SU-DHL-6 (cell line): Measurements from ENCODE around the gene WDR33.
"Not testable (repeated sequence)": the region's sequence is repeated elsewhere in the genome, so short reads cannot be mapped to it uniquely, and the experiment has no call there.

Source experiments
- H2AFZ ChIP-seq: fragments of 200-600 bp; sonication (generic); 2 replicates; pipeline ENCODE4 v1.6.1; 2014; ENCODE audit warnings: low read depth, mild to moderate bottlenecking, moderate library complexity, mixed read lengths, antibody characterized with exemption, low read length; ENCODE audit not compliant: severe bottlenecking
- H3F3A ChIP-seq: fragments of 200-600 bp; shearing (Covaris generic); 2 replicates; pipeline ENCODE4 v1.6.0; 2016; ENCODE audit warnings: antibody characterized with exemption, mild to moderate bottlenecking; ENCODE audit not compliant: insufficient read depth
- H3K27ac ChIP-seq: fragments of 200-600 bp; sonication (generic); 2 replicates; pipeline ENCODE4 v1.5.1; 2016; ENCODE audit warnings: low read depth, mild to moderate bottlenecking, low read length, moderate library complexity, mixed read lengths
- H3K27me3 ChIP-seq: fragments of 200-600 bp; sonication (generic), shearing (Covaris generic); 2 replicates; pipeline ENCODE4 v1.6.0; 2014; ENCODE audit warnings: mild to moderate bottlenecking, low read length
- H3K36me3 ChIP-seq: fragments of 200-600 bp; sonication (generic); 2 replicates; pipeline ENCODE4 v1.6.1; 2014; ENCODE audit warnings: mild to moderate bottlenecking, low read length, mixed read lengths
- H3K4me2 ChIP-seq: fragments of 300-600, 200-600 bp; shearing (Covaris generic), sonication (generic); 2 replicates; pipeline ENCODE4 v1.6.0; 2014; ENCODE audit warnings: low read length, low read depth, mild to moderate bottlenecking; ENCODE audit not compliant: poor library complexity, severe bottlenecking
- H3K4me3 ChIP-seq: fragments of 200-600 bp; sonication (generic); 2 replicates; pipeline ENCODE4 v1.5.1; 2014; ENCODE audit warnings: antibody characterized with exemption, low read length, mild to moderate bottlenecking, mixed read lengths; ENCODE audit not compliant: insufficient read depth, poor library complexity, severe bottlenecking
- H3K79me2 ChIP-seq: fragments of 200-600 bp; sonication (generic); 2 replicates; pipeline ENCODE4 v1.6.1; 2014; ENCODE audit warnings: mild to moderate bottlenecking, low read length, moderate library complexity; ENCODE audit not compliant: insufficient read depth
- H3K9ac ChIP-seq: fragments of 200-600 bp; sonication (generic); 2 replicates; pipeline ENCODE4 v1.7.0; 2014; ENCODE audit warnings: mild to moderate bottlenecking, low read length
- H3K9me2 ChIP-seq: fragments of 200-600 bp; sonication (generic); replicated peaks from 2 replicates; pipeline ENCODE4 v1.6.1; 2014; ENCODE audit warnings: low read length; ENCODE audit not compliant: insufficient read depth
- H3K9me3 ChIP-seq: fragments of 200-600 bp; sonication (generic); 2 replicates; pipeline ENCODE4 v1.6.1; 2014; ENCODE audit warnings: low read length, mixed read lengths; ENCODE audit not compliant: insufficient read depth
- H4K20me1 ChIP-seq: fragments of 200-600 bp; sonication (generic); 2 replicates; pipeline ENCODE4 v1.6.1; 2014; ENCODE audit warnings: low read depth, mild to moderate bottlenecking, antibody characterized with exemption, low read length, moderate library complexity, mixed read lengths
- CTCF ChIP-seq: fragments of 200-600 bp; sonication (generic); IDR thresholded peaks from one replicate; pipeline ENCODE4 v1.5.1; 2017; ENCODE audit warnings: antibody characterized with exemption, mild to moderate bottlenecking, low read length, moderate library complexity; ENCODE audit not compliant: insufficient read depth, poor library complexity, severe bottlenecking
- EZH2phosphoT487 ChIP-seq: fragments of 200-600 bp; sonication (generic), shearing (Covaris generic); conservative IDR thresholded peaks from 2 replicates; pipeline ENCODE4 v1.6.1; 2018; ENCODE audit warnings: mild to moderate bottlenecking, antibody characterized with exemption, low read length, moderate library complexity, mixed read lengths

The WDR33 gene

GRCh38 chr2:127818794-127819425, 7.9 kb upstream of the WDR33 start:
- Histone ChIP-seq H3K27me3 (no peaks in the 10 kb centered on the region), H3K9me2 (no peaks in the 10 kb centered on the region), H3K9ac (no peak overlapping the region), H3K27ac (no peak overlapping the region), H4K20me1 (no peaks in the 10 kb centered on the region), H3K4me2 (no peak overlapping the region), H3K36me3 (no peaks in the 10 kb centered on the region), H3F3A (peaks cover 2% of the 10 kb centered on the region; the same call in 1 of the 2 replicates), H3K4me3 (no peak overlapping the region), H3K9me3 (peaks cover 19% of the 10 kb centered on the region; the same call in 1 of the 2 replicates), H3K79me2 (no peaks in the 10 kb centered on the region), H2AFZ (no peak overlapping the region)
- no peak for TF ChIP-seq CTCF
- no peak for TF ChIP-seq EZH2phosphoT487

GRCh38 chr2:127818241-127818640, 7.3 kb upstream of the WDR33 start:
- H3K36me3 ChIP-seq = no peaks in the 10 kb centered on the region
- H3K9me2 ChIP-seq = no peaks in the 10 kb centered on the region
- peaks cover 19% of the 10 kb centered on the region; the same call in 1 of the 2 replicates for H3K9me3 ChIP-seq
- no peak overlapping the region for H2AFZ ChIP-seq
- H3K4me2 ChIP-seq = no peak overlapping the region
- no peaks in the 10 kb centered on the region for H3K27me3 ChIP-seq
- no peak for TF ChIP-seq EZH2phosphoT487
- H3K9ac ChIP-seq = no peak overlapping the region
- no peak overlapping the region for H3K27ac ChIP-seq
- peaks cover 2% of the 10 kb centered on the region; the same call in 1 of the 2 replicates for H3F3A ChIP-seq
- no peaks in the 10 kb centered on the region for H4K20me1 ChIP-seq
- H3K4me3 ChIP-seq = no peak overlapping the region
- no peaks in the 10 kb centered on the region for H3K79me2 ChIP-seq

DNA sequence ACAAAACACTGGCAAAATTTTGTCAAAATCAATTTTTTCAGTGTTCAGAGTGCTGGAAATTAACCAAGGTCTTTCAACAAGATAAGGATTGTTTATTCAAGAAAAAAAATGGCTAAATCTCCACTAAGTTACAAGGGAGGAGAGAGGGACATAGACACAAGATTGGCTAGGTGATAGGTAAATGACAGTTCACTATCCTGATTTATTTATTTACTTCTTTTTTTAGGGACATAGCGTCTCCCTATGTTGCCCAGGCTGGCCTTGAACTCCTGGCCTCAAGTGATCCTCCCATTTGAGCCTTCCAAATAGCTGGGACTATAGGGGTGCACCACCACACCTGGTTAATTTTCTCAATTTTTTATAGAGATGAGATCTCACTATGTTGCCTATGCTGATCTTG, 3.7 kb upstream of the WDR33 start:
- H3K4me3 ChIP-seq = no peak overlapping the region
- no peaks in the 10 kb centered on the region for H3K36me3 ChIP-seq
- no peak overlapping the region for H3K4me2 ChIP-seq
- 0 out of 2 replicates have a peak, but pooled peaks cover 1% of the 10 kb centered on the region for H4K20me1 ChIP-seq
- no peaks in the 10 kb centered on the region for H3K9me2 ChIP-seq
- peaks cover 8% of the 10 kb centered on the region; the same call in 1 of the 2 replicates for H3F3A ChIP-seq
- no peak overlapping the region for H3K9ac ChIP-seq
- H3K27ac ChIP-seq = no peak overlapping the region
- H2AFZ ChIP-seq = no peak overlapping the region
- TF ChIP-seq EZH2phosphoT487 = no peak
- no peak for TF ChIP-seq CTCF
- peaks cover 11% of the 10 kb centered on the region for H3K79me2 ChIP-seq
- H3K27me3 ChIP-seq = no peaks in the 10 kb centered on the region
- H3K9me3 ChIP-seq = no peaks in the 10 kb centered on the region

DNA sequence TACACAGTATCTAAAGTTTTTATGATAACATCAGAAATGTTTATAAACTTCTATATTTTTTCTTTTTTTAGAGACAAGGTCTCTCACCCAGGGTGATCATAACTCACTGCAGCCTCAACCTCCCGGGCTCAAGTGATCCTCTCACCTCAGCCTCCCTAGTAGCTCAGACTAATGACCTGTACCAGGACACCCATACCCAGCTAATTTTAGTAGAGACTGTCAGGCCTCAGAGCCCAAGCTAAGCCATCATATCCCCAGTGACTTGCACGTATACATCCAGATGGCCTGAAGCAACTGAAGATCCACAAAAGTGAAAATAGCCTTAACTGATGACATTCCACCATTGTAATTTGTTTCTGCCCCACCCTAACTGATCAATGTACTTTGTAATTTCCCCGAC, 1.5 kb upstream of the WDR33 start:
- peaks cover 33% of the 10 kb centered on the region for H3K79me2 ChIP-seq
- not testable (repeated sequence) for H3K4me2 ChIP-seq, H3K9ac ChIP-seq, H3K27me3 ChIP-seq, H3K36me3 ChIP-seq, H3K27ac ChIP-seq, H3K9me2 ChIP-seq, H3K9me3 ChIP-seq, H3K4me3 ChIP-seq, H2AFZ ChIP-seq
- peaks cover 17% of the 10 kb centered on the region; the same call in 1 of the 2 replicates for H4K20me1 ChIP-seq
- H3F3A ChIP-seq = peaks cover 12% of the 10 kb centered on the region; the same call in 1 of the 2 replicates
